22Rv1 (cell line): ENCODE results near the gene MITD1.

Source experiments
- CTCF ChIP-seq: fragments of 450-650 bp; IDR thresholded peaks from 2 replicates; pipeline ENCODE4 v1.5.1; 2017; ENCODE audit warnings: mild to moderate bottlenecking
- ZFX ChIP-seq: fragments of 450-650 bp; IDR thresholded peaks from 2 replicates; pipeline ENCODE4 v1.6.1; 2017; ENCODE audit warnings: antibody characterized with exemption, borderline replicate concordance

GRCh38 chr2:99127981-99128380 lies 52.9 kb downstream of the MITD1 start:
- TF ChIP-seq CTCF (no peak), ZFX (no peak)
